Liver (tissue), 9 donors: ENCODE measurements around the gene ANKRD33B. TPM values are rescaled to one million over a fixed set of nuclear protein-coding genes. Genes with fewer than 3 reads are reported as not detected.

ENCODE experiments used
- DNase-seq: peaks from one replicate; pipeline ENCODE4 v3.0.0-alpha.2; 2017; ENCODE audit warnings: low spot score
- H3K27ac ChIP-seq, 2 donors: one replicate each; pipeline ENCODE4 v1.7.0; 2013; ENCODE audit warnings: inconsistent platforms in 2 of 2, low read length in 2 of 2, control low read depth in 1 of 2, low read depth in 1 of 2, mild to moderate bottlenecking in 1 of 2
- H3K27me3 ChIP-seq, 4 donors: one replicate each; pipeline versions ENCODE4 v1.6.1 to v1.7.0; 2013; ENCODE audit warnings: low read length in 3 of 4, inconsistent platforms in 1 of 4, mild to moderate bottlenecking in 1 of 4, moderate library complexity in 1 of 4; ENCODE audit not compliant: control insufficient read depth in 4 of 4, insufficient read depth in 4 of 4
- H3K36me3 ChIP-seq, 4 donors: one replicate each; pipeline versions ENCODE4 v1.6.1 to v1.7.0; 2013; ENCODE audit warnings: low read length in 3 of 4, mild to moderate bottlenecking in 3 of 4, low read depth in 1 of 4, moderate library complexity in 1 of 4; ENCODE audit not compliant: control insufficient read depth in 4 of 4, insufficient read depth in 3 of 4
- H3K4me1 ChIP-seq, 4 donors: one replicate each; pipeline versions ENCODE4 v1.6.1 to v1.7.0; 2013; ENCODE audit warnings: low read length in 3 of 4, mild to moderate bottlenecking in 3 of 4, moderate library complexity in 1 of 4; ENCODE audit not compliant: control insufficient read depth in 4 of 4, insufficient read depth in 4 of 4
- H3K4me3 ChIP-seq, 3 donors: one replicate each; pipeline versions ENCODE4 v1.6.1 to v1.7.0; 2013; ENCODE audit warnings: low read length in 3 of 3, control low read depth in 1 of 3, low read depth in 1 of 3, mild to moderate bottlenecking in 1 of 3
- H3K9ac ChIP-seq, 2 donors: one replicate each; pipeline ENCODE4 v1.7.0; 2013; ENCODE audit warnings: low read length in 2 of 2, mild to moderate bottlenecking in 2 of 2, moderate library complexity in 2 of 2, control low read depth in 1 of 2, low read depth in 1 of 2
- H3K9me3 ChIP-seq, 4 donors: one replicate each; pipeline versions ENCODE4 v1.6.1 to v1.7.0; 2013; ENCODE audit warnings: low read length in 3 of 4; ENCODE audit not compliant: control insufficient read depth in 4 of 4
- ATF3 ChIP-seq: IDR thresholded peaks from 2 replicates; pipeline ENCODE4 v1.6.1; 2016; ENCODE audit warnings: antibody characterized with exemption
- CTCF ChIP-seq: fragments of 150-350 bp; IDR thresholded peaks from 2 replicates; pipeline ENCODE4 v1.5.1; 2017; ENCODE audit warnings: improper control_type of control experiment, low read depth, low read length; ENCODE audit not compliant: missing input control
- EGR1 ChIP-seq, 2 donors: IDR thresholded peaks; 2 replicates each; pipeline ENCODE4 v1.6.1; 2016 to 2018; ENCODE audit warnings: antibody characterized with exemption in 2 of 2, low read depth in 2 of 2
- FOXA1 ChIP-seq: IDR thresholded peaks from 2 replicates; pipeline ENCODE4 v1.6.1; 2016; ENCODE audit warnings: antibody characterized with exemption
- FOXA2 ChIP-seq: IDR thresholded peaks from 2 replicates; pipeline ENCODE4 v1.6.1; 2016; ENCODE audit warnings: antibody characterized with exemption
- GABPA ChIP-seq, 2 donors: IDR thresholded peaks in 1 of 2; conservative IDR thresholded peaks in 1 of 2; 2 replicates each; pipeline ENCODE4 v1.6.1; 2016; ENCODE audit warnings: antibody characterized with exemption in 2 of 2, mild to moderate bottlenecking in 1 of 2, moderate library complexity in 1 of 2
- HNF4A ChIP-seq, 2 donors: conservative IDR thresholded peaks; 2 replicates each; pipeline ENCODE4 v1.6.1; 2016; ENCODE audit warnings: antibody characterized with exemption in 2 of 2, mild to moderate bottlenecking in 2 of 2
- HNF4G ChIP-seq: IDR thresholded peaks from 2 replicates; pipeline ENCODE4 v1.6.1; 2016; ENCODE audit warnings: antibody characterized with exemption
- JUND ChIP-seq, 2 donors: IDR thresholded peaks; 2 replicates each; pipeline ENCODE4 v1.6.1; 2016; ENCODE audit warnings: antibody characterized with exemption in 2 of 2
- NR2F2 ChIP-seq: IDR thresholded peaks from 2 replicates; pipeline ENCODE4 v1.6.1; 2016; ENCODE audit warnings: antibody characterized with exemption
- RAD21 ChIP-seq, 2 donors: IDR thresholded peaks; 2 replicates each; pipeline ENCODE4 v1.6.1; 2016; ENCODE audit warnings: antibody characterized with exemption in 2 of 2, mild to moderate bottlenecking in 2 of 2
- RXRA ChIP-seq, 2 donors: IDR thresholded peaks; 2 replicates each; pipeline ENCODE4 v1.6.1; 2017 to 2018; ENCODE audit warnings: antibody characterized with exemption in 2 of 2, mild to moderate bottlenecking in 1 of 2
- SP1 ChIP-seq: IDR thresholded peaks from 2 replicates; pipeline ENCODE4 v1.6.1; 2018; ENCODE audit warnings: antibody characterized with exemption, mild to moderate bottlenecking
- TAF1 ChIP-seq: conservative IDR thresholded peaks from 2 replicates; pipeline ENCODE4 v1.6.1; 2016; ENCODE audit warnings: antibody characterized with exemption, mild to moderate bottlenecking
- YY1 ChIP-seq: IDR thresholded peaks from 2 replicates; pipeline ENCODE4 v1.6.1; 2016; ENCODE audit warnings: antibody characterized with exemption, mild to moderate bottlenecking
- ZBTB33 ChIP-seq: IDR thresholded peaks from 2 replicates; pipeline ENCODE4 v1.6.1; 2016; ENCODE audit warnings: antibody characterized with exemption
- WGBS: extraction: QIAGEN DNeasy Blood & Tissue Kit; methylation state at CpG from one replicate; pipeline ENCODE4 v1.1.7; 2013; 5-methylcytosine and 5-hydroxymethylcytosine counted together
- polyA plus RNA-seq, 2 donors: library from polyadenylated mRNA; stranded (reverse) in 1 of 2; unstranded in 1 of 2; fragments of 200-250 nt in 1 of 2; fragments of >200 nt in 1 of 2; fragmentation: Nextera tagmentation in 1 of 2; extraction: Ambion mirVana in 1 of 2; gene quantifications; one replicate each; pipeline versions ENCODE4 v1.2.1 to v1.2.3, GENCODE V29; 2013 to 2015
- total RNA-seq, 2 donors: library from RNA; depleted of rRNA; stranded (reverse); fragments of >200 nt; gene quantifications; one replicate each; pipeline ENCODE4 v1.2.3, GENCODE V29; 2014
- TF ChIP-seq, protein P1 (sequence below): IDR thresholded peaks from 2 replicates; pipeline ENCODE4 v1.6.1; 2016; ENCODE audit warnings: antibody characterized with exemption, mild to moderate bottlenecking
- TF ChIP-seq, protein P2 (sequence below): IDR thresholded peaks from 2 replicates; pipeline ENCODE4 v1.6.1; 2016; ENCODE audit warnings: antibody characterized with exemption
- donor health status: healthy.
- donor health status: healthy.
- donor health status: healthy.
- donor health status: healthy.
- donor health status: healthy.

ANKRD33B gene
- total and polyA plus RNA-seq, 4 donors, result 0.09 to 1.9 (median 0.25) TPM; not detected in 1

DNA sequence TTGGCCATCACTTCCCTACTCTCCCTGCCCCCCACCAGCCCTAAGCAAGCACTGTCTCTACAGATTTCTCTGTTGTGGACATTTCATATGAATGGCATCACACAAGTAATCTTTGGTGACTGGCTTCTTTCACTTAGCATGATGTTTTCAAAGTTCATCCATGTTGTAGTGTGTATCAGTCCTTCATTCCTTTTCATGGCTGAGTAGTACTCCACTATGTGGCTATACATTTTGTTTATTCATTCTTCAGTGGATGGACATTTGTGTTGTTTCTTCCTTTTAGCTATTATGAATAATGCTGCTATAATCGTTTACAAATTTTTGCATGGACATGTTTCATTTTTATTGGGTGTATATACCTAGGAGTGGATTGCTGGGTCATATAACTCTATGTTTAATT lies 113.1 kb downstream of the ANKRD33B start:
- TF ChIP-seq ATF3 (no peak), CTCF (no peak), ZBTB33 (no peak), SP1 (no peak), RAD21 (IDR thresholded peaks at IDR 0.05) (no peak), FOXA1 (no peak), HNF4G (no peak), RXRA (IDR thresholded peaks at IDR 0.05) (no peak), FOXA2 (no peak), NR2F2 (no peak), EGR1 (IDR thresholded peaks at IDR 0.05; ENCODE audit: low read depth in 2 of 2) (no peak), TAF1 (no peak), GABPA (IDR thresholded peaks at IDR 0.05 in 1 of 2, conservative IDR thresholded peaks at IDR 0.05 in 1 of 2) (no peak), HNF4A (conservative IDR thresholded peaks at IDR 0.05) (no peak), JUND (IDR thresholded peaks at IDR 0.05) (no peak)
- TF ChIP-seq, protein P1, sequence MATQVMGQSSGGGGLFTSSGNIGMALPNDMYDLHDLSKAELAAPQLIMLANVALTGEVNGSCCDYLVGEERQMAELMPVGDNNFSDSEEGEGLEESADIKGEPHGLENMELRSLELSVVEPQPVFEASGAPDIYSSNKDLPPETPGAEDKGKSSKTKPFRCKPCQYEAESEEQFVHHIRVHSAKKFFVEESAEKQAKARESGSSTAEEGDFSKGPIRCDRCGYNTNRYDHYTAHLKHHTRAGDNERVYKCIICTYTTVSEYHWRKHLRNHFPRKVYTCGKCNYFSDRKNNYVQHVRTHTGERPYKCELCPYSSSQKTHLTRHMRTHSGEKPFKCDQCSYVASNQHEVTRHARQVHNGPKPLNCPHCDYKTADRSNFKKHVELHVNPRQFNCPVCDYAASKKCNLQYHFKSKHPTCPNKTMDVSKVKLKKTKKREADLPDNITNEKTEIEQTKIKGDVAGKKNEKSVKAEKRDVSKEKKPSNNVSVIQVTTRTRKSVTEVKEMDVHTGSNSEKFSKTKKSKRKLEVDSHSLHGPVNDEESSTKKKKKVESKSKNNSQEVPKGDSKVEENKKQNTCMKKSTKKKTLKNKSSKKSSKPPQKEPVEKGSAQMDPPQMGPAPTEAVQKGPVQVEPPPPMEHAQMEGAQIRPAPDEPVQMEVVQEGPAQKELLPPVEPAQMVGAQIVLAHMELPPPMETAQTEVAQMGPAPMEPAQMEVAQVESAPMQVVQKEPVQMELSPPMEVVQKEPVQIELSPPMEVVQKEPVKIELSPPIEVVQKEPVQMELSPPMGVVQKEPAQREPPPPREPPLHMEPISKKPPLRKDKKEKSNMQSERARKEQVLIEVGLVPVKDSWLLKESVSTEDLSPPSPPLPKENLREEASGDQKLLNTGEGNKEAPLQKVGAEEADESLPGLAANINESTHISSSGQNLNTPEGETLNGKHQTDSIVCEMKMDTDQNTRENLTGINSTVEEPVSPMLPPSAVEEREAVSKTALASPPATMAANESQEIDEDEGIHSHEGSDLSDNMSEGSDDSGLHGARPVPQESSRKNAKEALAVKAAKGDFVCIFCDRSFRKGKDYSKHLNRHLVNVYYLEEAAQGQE, result no peak
- TF ChIP-seq, protein P2, sequence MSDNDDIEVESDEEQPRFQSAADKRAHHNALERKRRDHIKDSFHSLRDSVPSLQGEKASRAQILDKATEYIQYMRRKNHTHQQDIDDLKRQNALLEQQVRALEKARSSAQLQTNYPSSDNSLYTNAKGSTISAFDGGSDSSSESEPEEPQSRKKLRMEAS, result no peak
- Histone ChIP-seq H3K4me3 (no peak overlapping the region), H3K4me1 (peaks cover 0 to 9% (median 4%) of the 10 kb centered on the region in 4 donors), H3K36me3 (peaks cover 10 to 35% (median 24%) of the 10 kb centered on the region in 4 donors), H3K27me3 (no peaks in the 10 kb centered on the region), H3K9me3 (no peaks in the 10 kb centered on the region), H3K9ac (no peak overlapping the region), H3K27ac (no peak overlapping the region)
- WGBS, result 97% methylated on average over 1 of the region's 1 CpG
- no peak for DNase-seq

DNA sequence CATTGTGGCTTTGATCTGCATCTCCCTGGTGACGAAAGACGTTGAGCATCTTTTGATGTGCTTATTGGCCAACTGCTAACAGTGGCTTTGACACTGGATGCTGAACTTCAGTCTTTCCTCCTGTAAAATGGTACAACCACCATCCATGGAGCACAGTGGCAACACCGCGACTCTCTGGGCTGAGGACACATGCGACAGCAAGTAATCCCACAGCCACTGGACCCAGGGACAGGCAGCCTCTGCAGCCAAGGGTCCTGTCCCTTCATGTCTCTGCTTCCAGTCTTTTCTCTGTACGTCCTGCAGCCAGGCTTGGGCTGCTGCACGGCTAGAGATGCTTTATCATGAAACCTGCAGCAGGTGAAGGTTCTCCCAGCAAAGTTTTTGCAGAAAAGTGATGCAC lies 113.7 kb downstream of the ANKRD33B start:
- Histone ChIP-seq H3K9me3 (no peaks in the 10 kb centered on the region), H3K9ac (no peak overlapping the region), H3K27ac (no peak overlapping the region), H3K27me3 (no peaks in the 10 kb centered on the region), H3K4me3 (no peak overlapping the region), H3K36me3 (peaks cover 14 to 37% (median 25%) of the 10 kb centered on the region in 4 donors), H3K4me1 (peaks cover 0 to 3% (median 0%) of the 10 kb centered on the region in 4 donors)
- TF ChIP-seq ATF3, result no peak
- TF ChIP-seq HNF4A (conservative IDR thresholded peaks at IDR 0.05), result no peak
- TF ChIP-seq YY1, result no peak
- no peak for TF ChIP-seq FOXA1
- no peak for DNase-seq
- 97% methylated on average over 7 of the region's 7 CpGs for WGBS
